Iris pigment epithelial cell (primary cell): Measurements from ENCODE around the gene EIF5AL1.
A peak's percentile ranks its signal among the peaks of the same experiment; 100 is the strongest.
"Not testable (repeated sequence)": the region's sequence is repeated elsewhere in the genome, so short reads cannot be mapped to it uniquely, and the experiment has no call there.

ENCODE experiments used
- DNase-seq: peaks from one replicate; pipeline ENCODE4 v3.0.0-alpha.2; 2011; ENCODE audit warnings: low read depth

EIF5AL1 gene

GRCh38 chr10:79487296-79488194, 24.8 kb upstream of the EIF5AL1 start:
- peak; percentile 66 for DNase-seq

GRCh38 chr10:79488336-79488735, 24.0 kb upstream of the EIF5AL1 start:
- DNase-seq, result peak; percentile 96

DNA sequence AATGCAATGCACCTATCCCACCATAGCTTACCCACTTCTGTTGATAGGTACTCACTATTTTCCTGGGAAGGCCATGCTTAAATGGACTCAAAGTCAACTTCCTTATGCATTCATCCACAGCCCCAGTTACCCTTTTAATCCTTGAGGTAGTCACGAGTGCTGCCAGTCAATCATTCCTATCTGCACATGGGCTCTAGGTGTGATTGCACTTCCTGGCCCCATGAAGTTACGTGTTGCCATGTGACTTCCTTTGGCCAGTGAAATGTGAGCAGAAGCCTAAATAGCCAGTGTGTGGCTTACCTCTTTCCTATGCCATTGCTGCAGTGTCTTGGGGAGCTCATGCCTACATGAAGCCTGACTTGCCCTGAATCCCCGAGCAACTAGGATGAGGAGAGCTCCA, 23.5 kb upstream of the EIF5AL1 start:
- no peak for DNase-seq

DNA sequence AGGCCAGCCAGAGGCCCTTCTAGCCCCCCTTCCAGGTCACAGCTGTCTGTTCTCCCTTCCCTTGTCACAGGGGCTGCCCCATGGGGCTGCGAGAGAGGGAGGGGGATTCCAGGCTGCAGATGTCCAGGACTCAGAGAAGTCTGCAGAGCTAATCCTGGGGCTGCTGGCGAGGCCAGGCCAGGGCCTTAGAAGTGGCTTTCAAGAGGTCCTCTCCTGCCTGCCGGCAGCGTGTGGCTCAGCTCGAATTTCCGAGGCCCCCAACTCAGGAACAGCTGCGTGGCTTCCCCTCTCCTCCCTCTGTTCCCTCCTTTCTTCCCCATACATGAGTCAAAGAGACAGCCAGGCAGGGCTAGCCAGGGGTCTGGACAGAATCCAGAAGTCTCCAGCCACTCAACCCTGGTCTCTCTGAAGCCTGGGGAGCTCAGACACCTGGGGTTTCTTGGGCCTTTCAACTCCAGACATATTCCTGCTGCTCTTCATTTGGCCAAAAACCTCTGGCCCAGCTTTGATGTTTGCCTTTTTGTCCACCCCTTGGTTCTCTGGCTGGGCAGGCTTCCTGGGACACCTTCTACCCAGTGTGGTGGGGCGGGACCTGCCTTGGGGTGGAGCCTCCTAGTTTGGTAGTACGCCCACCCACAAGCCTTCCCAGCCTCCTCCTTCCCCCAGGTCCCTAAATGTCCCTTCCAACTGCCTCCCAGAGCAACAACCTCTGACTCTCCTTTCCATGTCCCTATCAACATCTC, 21.8 kb upstream of the EIF5AL1 start:
- DNase-seq, result peak; percentile 43

- no peak for DNase-seq
These were observed 21.0 kb upstream of the EIF5AL1 start for GRCh38 chr10:79491143-79491835.

DNA sequence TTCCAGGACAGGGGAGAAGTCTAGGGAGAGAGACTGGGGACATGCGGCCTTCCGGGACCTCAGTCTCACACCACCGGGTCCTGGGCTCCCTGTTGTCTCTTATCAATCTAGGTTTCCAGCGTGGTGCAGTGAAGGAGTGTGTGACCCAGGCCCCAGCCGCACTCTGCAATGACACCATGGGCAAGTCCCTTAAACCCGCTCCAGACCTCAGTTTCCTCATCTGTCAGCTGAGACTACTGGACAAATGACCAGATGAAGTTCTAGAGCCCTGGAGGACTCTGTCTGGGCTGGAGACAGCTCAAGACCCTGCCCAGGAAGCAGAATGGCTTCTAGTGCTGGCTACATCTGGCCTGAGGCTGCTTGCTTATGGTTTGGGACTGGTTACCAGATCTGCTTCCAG, 20.1 kb upstream of the EIF5AL1 start:
- DNase-seq, result no peak

DNA sequence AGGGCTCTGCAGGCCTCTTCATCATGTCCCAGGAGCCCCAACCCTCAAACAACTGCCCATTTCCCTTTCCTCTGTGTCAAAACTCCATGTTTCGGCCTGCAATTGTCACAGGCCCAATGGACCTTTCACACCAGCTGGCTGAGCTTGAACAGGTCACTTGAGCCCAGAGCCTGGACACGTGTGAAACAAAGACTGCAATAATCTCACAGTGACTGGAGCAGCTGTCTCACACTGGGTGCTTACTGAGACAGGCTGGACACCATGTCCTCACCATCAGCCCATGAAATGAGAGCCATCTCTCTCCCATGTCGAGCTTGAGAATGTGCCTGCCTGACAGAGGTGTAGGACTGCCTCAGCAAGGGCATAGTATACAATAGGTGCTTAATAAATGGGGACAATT, 19.5 kb upstream of the EIF5AL1 start:
- no peak for DNase-seq

- no peak for DNase-seq
These were observed 18.5 kb upstream of the EIF5AL1 start for GRCh38 chr10:79493806-79494205.

DNA sequence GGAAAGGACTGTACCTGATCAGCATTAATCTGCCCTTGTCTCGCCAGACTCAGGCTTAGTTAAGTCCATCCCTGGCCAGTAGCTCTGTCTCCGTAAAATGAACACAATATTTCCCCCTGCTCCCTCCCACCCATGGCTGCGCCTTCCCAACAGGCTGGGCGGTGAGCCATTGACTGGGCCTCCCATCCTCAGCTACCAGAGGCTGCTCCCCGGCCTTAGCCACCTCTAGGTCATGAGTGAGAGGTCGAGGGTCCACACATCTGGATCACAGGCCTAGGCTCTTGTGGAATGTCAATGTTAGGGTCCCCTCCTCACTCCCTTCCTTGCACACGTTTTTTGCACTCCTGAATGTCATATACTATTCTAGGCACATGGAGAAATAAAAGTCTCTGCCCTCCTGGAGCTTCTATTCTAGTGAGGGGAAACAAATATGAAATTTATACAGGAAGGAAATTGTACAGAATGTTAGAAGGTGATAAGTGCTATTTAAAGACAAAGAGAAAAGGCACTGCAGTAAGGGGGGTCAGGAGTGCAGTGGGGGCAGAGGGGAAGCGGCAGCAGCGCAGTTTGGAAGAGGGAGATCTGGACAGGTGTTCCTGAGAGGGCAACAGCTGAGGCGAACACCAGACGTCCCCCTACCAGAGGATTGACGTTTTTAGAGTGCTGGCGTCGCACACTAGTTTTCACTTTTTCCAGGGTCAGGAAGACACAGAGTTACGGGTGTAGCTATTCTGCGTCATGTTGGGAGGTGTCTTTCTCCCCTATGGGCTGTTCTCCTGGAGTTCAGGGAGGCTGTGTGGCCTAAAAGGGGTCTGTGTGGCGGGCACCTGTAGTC, 17.2 kb upstream of the EIF5AL1 start:
- DNase-seq, result no peak

- DNase-seq, result no peak
These were observed 16.5 kb upstream of the EIF5AL1 start for GRCh38 chr10:79495791-79496190.

DNA sequence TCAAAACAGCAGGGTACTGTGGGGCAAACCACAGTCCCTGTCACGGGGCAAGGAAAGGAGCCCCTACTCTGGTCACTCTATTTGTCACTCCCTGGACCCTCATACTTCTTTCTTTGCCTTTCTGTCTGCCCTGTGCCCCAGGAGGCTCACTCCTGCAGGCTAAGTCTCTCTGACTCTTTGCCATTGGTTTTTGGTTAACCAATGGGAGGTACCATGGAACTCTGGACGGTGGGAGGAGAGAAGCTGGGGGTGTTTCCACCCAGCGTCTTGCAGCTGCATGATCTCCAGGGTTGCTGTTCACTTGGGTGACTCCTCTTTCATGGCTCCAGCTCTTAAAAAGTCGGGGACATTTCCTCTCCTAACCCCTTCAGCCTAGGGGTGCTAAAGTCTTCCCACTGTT, 15.4 kb upstream of the EIF5AL1 start:
- no peak for DNase-seq

GRCh38 chr10:79498291-79498829, 14.0 kb upstream of the EIF5AL1 start:
- no peak for DNase-seq

GRCh38 chr10:79502561-79503309, 9.6 kb upstream of the EIF5AL1 start:
- no peak for DNase-seq

GRCh38 chr10:79503787-79504186, 8.5 kb upstream of the EIF5AL1 start:
- not testable (repeated sequence) for DNase-seq

DNA sequence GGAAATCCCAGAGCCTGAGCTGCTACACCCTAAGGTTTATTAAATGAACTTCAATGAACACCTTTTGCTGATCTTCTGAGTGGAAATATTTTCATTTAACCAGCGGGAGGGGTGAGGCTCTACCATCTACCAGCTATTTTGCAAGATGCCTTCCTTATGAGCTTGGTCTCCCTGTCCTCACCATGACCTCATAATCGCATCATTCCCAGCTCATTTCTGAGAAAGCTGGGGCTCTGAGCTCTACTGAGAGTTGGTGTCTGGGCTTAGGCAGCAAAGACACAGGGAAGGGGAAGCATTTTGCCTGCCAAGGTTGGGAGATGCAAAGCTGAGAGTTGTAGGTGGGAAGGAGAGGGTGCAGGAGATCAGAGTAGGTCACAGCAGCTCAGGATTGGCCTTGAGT, 7.8 kb upstream of the EIF5AL1 start:
- not testable (repeated sequence) for DNase-seq

- not testable (repeated sequence) for DNase-seq
These were observed 7.0 kb upstream of the EIF5AL1 start for GRCh38 chr10:79505328-79505727.

DNA sequence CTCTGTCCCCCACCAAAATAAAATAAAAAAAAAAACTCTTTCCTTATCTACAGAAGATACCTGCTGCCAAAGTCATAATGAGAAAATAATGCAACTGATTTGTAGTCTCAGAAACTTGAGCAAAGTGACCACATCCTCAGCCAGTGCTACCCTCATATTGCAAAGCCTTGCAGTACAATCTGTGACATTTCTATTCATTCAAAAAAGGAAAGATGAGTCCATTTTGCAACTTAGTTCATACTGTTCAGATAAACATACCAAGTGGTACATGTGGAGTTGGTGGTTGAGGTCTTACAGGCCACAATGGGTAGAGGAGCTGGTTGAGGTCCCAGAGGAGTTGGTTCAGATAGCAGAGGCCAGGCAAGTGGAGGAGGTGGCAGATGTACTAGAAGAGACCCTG, 6.5 kb upstream of the EIF5AL1 start:
- DNase-seq, result no peak

- DNase-seq, result no peak
These were observed 4.7 kb upstream of the EIF5AL1 start for GRCh38 chr10:79507440-79508167.

DNA sequence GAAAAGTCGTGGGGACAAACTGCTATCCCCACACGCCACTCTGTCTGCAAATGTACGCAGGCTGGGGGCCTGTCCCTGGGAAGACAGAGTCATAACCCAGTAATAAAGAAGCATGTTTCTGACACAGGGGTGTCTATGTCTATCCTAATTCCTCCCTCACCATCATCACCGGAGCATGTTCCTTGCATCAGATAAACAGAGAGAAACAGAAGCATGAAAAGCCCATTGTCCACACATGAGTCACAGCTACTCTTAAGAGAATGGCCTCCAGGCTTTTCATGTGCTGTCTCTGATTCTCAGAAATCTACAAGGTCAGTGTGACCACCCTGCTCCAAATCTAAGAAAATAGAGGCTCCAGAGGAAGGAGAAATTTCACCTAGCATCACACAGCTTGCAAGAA, 4.1 kb upstream of the EIF5AL1 start:
- DNase-seq, result not testable (repeated sequence)
